Measurements from ENCODE around the gene CXCL5. TPM values are rescaled to one million over a fixed set of nuclear protein-coding genes. Genes with fewer than 3 reads are reported as not detected.

The CXCL5 gene
- total and polyA plus RNA-seq, 2 of the 13 experiments (the other 11 are each of a cell fraction or from before 2014, with no cell fraction given): not detected

GRCh38 chr4:74031576-74031975 is 33.1 kb upstream of the CXCL5 start (continued):
- TF ChIP-seq ATF6 (CRISPR knock-in tag; conservative IDR thresholded peaks at IDR 0.05): no peak
- TF ChIP-seq EHMT2 (IDR thresholded peaks at IDR 0.05; ENCODE audit: borderline replicate concordance, low read depth, low read length): no peak
- no peak for TF ChIP-seq CHD4 (IDR thresholded peaks at IDR 0.05; ENCODE audit: borderline replicate concordance, low read length)
- no peak for TF ChIP-seq ZNF251 (CRISPR knock-in tag; IDR thresholded peaks at IDR 0.05)
- no peak for TF ChIP-seq RBM22 (optimal IDR thresholded peaks at IDR 0.05; ENCODE audit: low read length)
- TF ChIP-seq IRF2 (CRISPR knock-in tag; IDR thresholded peaks at IDR 0.05): no peak

GRCh38 chr4:74030285-74030684 is 31.8 kb upstream of the CXCL5 start:
- no peak for FAIRE-seq
- Histone ChIP-seq H3K4me1 (ENCODE audit: insufficient read depth, low read length) (no peaks in the 10 kb centered on the region), H2AFZ (ENCODE audit: low read length) (no peak overlapping the region), H3K9me3 (ENCODE audit: low read length) (no peaks in the 10 kb centered on the region), H3K79me2 (ENCODE audit: insufficient read depth, low read length) (no peaks in the 10 kb centered on the region), H4K20me1 (ENCODE audit: insufficient read depth, low read length) (no peaks in the 10 kb centered on the region), H3K4me3 (replicated peaks in 1 of 3; ENCODE audit: insufficient read depth in 1 of 3, low read depth in 2 of 3, low read length in 3 of 3) (no peak overlapping the region), H3K36me3 (replicated peaks in 1 of 2; ENCODE audit: control insufficient read depth in 1 of 2, insufficient read depth in 2 of 2, low read length in 2 of 2) (no peaks in the 10 kb centered on the region), H3K9ac (ENCODE audit: insufficient read depth, low read depth, low read length) (no peak overlapping the region), H3K27me3 (ENCODE audit: control insufficient read depth in 1 of 2, insufficient read depth in 2 of 2, low read length in 2 of 2) (no peaks in the 10 kb centered on the region; a peak in 1 of 5 replicates), H3K4me2 (ENCODE audit: low read depth, low read length) (no peak overlapping the region), H3K27ac (ENCODE audit: extremely low read length, insufficient read depth, low read length) (no peak overlapping the region)
- intact Hi-C loops (cut with micrococcal nuclease; ENCODE audit: unreplicated experiment) (no loop called here), in situ Hi-C loops (cut with HindIII; ENCODE audit: extremely low pct_ligation_motif_present, low pct_unique_long_range_greater_than_20kb) (no loop called here)
- ChIA-PET POLR2A (no interaction called here), CTCF (ENCODE audit: low intra/inter-chr PET ratio, low total read pairs) (no interaction called here)
- BruUV-seq (replicated peaks): no TSS peak
- ATAC-seq: no peak
- DNase-seq (ENCODE audit: low spot score): no peak
- no peak for TF ChIP-seq ZNF432 (CRISPR knock-in tag; IDR thresholded peaks at IDR 0.05; ENCODE audit: borderline replicate concordance)
- TF ChIP-seq EHMT2 (IDR thresholded peaks at IDR 0.05; ENCODE audit: borderline replicate concordance, low read depth, low read length): no peak
- TF ChIP-seq, protein P1, sequence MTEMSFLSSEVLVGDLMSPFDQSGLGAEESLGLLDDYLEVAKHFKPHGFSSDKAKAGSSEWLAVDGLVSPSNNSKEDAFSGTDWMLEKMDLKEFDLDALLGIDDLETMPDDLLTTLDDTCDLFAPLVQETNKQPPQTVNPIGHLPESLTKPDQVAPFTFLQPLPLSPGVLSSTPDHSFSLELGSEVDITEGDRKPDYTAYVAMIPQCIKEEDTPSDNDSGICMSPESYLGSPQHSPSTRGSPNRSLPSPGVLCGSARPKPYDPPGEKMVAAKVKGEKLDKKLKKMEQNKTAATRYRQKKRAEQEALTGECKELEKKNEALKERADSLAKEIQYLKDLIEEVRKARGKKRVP (CRISPR knock-in tag; IDR thresholded peaks at IDR 0.05): no peak
- no peak for TF ChIP-seq KMT2A (CRISPR knock-in tag; IDR thresholded peaks at IDR 0.05)
- TF ChIP-seq ZNF850 (CRISPR knock-in tag; conservative IDR thresholded peaks at IDR 0.05): no peak
- TF ChIP-seq, protein P2, sequence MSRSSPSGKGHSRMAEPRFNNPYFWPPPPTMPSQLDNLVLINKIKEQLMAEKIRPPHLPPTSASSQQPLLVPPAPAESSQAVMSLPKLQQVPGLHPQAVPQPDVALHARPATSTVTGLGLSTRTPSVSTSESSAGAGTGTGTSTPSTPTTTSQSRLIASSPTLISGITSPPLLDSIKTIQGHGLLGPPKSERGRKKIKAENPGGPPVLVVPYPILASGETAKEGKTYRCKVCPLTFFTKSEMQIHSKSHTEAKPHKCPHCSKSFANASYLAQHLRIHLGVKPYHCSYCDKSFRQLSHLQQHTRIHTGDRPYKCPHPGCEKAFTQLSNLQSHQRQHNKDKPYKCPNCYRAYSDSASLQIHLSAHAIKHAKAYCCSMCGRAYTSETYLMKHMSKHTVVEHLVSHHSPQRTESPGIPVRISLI (CRISPR knock-in tag; IDR thresholded peaks at IDR 0.05; ENCODE audit: borderline replicate concordance): no peak
- TF ChIP-seq ONECUT2 (CRISPR knock-in tag; IDR thresholded peaks at IDR 0.05): no peak
- no peak for TF ChIP-seq PCBP1 (IDR thresholded peaks at IDR 0.05; ENCODE audit: borderline replicate concordance, low read depth, low read length)
- TF ChIP-seq HMGA1 (CRISPR knock-in tag; conservative IDR thresholded peaks at IDR 0.05): no peak
- TF ChIP-seq, protein P3, sequence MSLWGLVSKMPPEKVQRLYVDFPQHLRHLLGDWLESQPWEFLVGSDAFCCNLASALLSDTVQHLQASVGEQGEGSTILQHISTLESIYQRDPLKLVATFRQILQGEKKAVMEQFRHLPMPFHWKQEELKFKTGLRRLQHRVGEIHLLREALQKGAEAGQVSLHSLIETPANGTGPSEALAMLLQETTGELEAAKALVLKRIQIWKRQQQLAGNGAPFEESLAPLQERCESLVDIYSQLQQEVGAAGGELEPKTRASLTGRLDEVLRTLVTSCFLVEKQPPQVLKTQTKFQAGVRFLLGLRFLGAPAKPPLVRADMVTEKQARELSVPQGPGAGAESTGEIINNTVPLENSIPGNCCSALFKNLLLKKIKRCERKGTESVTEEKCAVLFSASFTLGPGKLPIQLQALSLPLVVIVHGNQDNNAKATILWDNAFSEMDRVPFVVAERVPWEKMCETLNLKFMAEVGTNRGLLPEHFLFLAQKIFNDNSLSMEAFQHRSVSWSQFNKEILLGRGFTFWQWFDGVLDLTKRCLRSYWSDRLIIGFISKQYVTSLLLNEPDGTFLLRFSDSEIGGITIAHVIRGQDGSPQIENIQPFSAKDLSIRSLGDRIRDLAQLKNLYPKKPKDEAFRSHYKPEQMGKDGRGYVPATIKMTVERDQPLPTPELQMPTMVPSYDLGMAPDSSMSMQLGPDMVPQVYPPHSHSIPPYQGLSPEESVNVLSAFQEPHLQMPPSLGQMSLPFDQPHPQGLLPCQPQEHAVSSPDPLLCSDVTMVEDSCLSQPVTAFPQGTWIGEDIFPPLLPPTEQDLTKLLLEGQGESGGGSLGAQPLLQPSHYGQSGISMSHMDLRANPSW (CRISPR knock-in tag; IDR thresholded peaks at IDR 0.05; ENCODE audit: borderline replicate concordance): no peak
- no peak for TF ChIP-seq ZBTB42 (CRISPR knock-in tag; IDR thresholded peaks at IDR 0.05)
- TF ChIP-seq TRIM24 (CRISPR knock-in tag; IDR thresholded peaks at IDR 0.05): no peak
- TF ChIP-seq ZNF343 (CRISPR knock-in tag; IDR thresholded peaks at IDR 0.05): no peak
